Amygdala (tissue), 56 donors: ENCODE measurements around the gene EPB41L4A.

Source experiments
- DNase-seq, 56 donors: peaks; one replicate each; lab custom pipeline; 2025; lab: John Stamatoyannopoulos, UW

The EPB41L4A gene

DNA sequence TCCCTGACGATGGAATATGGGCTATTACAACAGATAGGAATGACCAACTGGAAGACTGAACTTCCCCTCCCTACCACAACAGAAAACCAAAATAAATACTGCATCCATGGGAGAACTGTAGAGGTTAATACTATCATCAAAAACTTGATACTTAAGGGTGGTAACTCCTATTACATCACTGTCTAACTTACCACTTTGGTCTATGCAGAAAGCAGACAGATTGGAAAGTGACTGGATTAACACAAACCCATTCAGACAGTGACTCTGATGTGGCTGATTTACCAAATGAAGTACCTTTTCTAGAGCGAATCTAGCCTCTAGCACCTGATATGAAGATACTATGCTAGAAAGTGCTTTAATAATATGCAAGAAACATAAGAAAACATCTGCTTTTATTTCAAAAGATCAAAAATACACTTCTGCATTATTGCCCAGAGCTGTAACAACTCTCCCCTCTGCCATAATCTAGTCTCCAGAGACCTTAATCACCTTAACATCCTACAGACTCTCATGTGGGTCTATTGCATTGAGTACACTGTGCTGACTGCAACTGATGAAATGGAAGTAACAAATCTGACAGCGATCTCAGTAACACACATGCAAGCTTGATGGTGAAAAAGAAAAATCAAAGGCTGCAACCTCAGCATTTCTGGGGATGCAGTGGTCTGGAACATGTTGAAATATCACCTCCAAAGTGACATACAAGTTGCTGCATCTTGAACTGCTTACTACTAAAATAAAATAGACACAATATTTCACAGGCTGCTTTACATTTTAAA lies 62.7 kb downstream of the EPB41L4A start:
- DNase-seq = no peak

DNA sequence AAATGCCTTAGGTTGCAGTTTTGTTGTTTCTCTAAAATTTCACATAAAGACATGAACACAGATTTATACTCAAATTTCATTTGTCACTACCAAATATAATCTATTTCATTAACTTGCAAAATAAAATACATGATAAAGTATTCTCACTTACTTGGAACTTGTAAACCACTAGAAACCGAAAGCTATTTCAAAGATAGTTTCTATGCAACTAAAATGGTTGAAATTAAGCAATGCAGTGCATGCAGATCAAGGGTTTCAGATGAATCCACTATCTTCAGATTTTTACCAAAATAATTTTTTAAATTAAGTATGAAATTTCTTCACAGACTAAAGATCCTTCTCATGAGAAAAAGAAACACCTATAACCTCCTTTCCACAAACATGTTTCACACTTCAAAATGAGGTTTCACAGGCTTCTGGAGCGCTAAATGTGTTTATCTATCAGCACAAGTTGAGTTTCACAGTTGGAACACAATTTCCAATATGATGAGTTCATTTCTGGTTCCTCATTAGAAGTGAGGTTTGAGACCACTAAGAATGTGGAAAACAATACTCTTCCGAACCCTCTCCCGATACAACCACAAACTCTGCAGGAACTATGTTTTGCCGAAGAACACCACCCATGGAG lies 63.9 kb downstream of the EPB41L4A start:
- no peak for DNase-seq

DNA sequence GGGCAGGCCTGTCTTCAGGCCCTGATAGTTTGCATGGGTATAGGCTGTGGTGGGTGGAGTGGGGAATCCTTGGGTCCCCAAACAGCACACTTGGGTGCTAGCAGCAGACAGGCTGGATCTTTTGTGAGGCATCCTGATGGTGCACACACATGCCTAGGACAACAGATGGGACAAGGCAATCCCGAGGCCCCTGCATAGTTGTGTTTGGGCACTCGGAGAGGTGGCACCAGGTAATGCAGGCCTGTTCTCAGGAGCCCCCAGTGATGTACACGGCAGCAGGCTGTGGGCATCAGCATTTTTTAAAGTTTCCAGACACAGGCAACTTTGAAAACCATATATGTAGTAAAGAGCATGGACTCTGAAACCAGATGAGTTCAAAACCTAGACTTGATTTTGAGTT lies 65.4 kb downstream of the EPB41L4A start:
- DNase-seq = no peak

DNA sequence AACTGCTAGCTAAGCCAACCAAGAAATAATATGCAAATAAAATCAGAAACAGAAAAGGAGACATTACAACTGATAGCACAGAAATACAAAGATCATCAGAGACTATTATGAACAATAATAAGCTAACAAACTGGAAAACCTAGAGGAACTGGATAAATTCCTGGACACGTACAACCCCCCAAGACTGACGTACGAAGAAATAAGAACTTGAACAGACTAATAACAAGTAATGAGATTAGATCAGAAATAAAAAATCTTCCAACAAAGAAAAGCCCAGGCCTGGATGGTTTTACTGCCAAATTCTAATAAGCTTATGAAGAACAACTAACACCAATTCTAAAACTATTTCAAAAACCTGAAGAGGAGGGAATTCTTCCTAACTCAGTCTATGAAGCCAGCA lies 67.9 kb downstream of the EPB41L4A start:
- no peak for DNase-seq

DNA sequence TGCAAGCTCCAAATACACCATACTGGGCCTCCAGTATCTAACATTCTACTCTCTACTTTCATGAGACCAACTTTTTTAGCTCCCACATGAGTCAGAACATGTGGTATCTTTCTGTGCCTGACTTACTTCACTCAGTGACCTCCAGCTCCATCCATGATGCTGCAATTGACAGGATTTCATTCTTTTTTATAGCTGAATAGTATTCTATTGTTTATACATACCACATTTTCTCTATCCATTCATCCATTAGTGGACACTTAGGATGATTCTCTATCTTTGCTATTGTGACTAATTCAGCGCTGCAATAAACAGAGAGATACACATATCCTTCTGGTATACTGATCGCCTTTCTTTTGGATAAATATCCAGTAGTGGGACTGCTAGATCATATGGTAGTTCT lies 68.5 kb downstream of the EPB41L4A start:
- DNase-seq = no peak

DNA sequence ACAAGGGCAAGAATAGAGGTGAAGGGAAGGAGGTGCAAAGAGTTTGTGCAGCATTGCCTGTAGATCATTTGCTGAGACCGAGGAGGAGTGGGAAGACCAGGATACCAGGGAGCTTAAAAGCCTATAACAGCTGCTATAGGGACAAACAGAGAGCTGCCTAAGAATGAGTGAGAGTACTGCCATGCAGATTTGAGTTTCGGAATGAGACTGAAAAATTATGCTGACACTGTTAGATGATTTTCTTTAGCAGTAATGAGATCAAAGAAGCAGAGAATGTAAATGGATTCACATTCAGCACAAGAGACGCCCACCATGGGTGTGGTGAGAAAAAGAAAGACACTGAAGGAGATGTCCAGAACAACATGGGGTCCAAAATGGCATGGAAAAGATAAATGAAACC lies 69.7 kb downstream of the EPB41L4A start:
- DNase-seq = no peak

DNA sequence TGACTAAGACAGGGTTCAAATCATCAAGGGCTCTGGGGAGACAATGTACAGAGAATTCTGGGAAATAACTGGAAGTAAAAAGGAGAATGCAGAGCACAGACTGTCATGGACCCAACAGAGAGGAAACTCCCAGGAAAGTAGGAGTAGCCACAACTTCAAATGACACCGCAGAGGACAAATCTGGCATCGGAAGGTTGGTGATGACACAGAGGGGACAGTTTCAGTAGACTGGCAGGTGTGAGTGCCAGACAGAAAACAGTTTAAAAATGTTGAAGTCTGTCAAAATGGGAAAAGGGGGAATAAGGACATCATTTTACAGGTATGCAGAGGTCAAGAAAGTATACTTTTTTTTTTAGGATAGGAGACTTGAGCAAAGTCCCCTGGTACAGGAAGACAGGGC lies 70.2 kb downstream of the EPB41L4A start:
- no peak for DNase-seq

DNA sequence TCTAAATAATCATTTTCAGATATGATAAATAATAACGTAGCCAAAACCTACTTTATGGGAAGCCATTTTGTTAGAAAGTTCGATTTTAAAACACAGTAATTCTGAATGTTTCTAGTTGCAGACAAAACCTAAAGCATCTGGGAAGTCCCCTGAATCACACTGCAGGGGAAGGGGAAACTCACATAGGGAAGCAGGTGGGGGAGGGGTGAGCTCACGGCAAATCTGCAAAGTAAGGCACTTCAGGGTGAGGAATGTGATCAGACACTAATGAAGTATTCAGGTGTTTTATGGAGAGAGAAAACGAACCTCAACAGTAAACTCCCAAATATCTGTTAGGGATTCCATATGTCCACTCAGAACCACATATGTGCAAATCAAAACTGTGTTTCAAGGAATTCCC lies 70.7 kb downstream of the EPB41L4A start:
- DNase-seq = no peak

DNA sequence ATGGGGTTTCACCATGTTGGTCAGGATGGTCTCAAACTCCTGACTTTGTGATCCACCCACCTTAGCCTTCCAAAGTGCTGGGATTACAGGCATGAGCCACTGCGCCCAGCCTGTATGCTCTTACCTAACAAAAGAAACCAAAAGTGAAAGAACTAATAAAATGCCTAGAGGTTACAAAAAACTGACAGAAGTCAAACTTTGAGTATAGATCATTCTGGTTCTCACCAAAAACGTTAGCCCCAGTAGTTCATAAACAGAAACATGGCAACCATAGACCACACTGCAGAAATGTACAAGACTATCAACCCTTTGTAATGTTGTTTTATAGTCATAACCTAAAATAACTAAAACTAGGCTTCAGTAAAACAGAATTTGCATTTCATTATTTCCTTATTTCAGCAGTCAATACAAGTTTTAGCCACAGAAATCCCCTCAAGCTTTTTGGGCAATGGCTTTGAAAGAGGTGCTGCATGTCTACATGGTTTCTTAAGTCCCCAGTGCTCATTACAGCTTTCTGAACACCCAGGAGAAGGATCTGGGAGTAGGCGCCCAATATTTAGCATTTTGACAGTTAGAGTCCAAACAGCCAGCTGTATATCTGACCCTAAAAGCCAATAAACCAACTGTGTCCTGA lies 72.5 kb downstream of the EPB41L4A start:
- no peak for DNase-seq

DNA sequence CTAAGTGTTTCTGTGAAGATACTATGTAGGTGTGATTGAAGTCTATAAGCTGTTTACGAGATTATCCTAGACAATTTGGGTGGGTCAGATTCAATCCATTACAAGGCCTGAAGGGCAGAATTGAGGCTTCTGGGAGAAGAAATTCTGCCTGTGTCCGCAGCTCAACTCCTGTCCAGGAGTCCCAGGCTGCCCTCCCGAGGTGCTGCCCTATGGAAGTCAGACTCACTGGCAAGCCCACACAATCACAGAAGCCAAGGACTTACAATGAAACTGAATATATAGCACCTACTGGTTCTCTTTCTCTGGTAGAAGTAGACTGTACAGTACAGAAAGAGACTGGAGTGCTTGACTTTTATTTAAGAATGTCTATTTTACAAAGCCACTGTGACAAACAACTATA lies 74.5 kb downstream of the EPB41L4A start:
- no peak for DNase-seq

DNA sequence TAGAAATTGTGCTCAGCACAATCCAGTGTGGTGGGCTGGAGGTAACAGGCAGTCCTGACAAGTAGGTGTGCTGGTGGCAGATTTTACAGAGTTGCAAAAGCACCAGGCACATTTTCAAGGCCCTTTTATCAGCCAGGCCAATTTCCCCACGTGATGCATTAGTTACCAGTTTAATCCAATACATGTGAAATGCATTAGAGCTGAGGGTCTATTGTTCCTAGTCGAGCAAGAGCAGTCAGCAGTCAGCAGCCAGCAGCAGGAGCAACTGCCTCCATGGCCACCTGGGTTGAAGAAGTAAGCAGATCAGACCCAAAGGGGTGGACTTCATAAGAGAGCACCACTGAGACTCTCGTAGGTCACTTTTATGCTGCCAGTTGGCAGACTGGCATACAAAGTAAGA lies 76.7 kb downstream of the EPB41L4A start:
- no peak for DNase-seq

DNA sequence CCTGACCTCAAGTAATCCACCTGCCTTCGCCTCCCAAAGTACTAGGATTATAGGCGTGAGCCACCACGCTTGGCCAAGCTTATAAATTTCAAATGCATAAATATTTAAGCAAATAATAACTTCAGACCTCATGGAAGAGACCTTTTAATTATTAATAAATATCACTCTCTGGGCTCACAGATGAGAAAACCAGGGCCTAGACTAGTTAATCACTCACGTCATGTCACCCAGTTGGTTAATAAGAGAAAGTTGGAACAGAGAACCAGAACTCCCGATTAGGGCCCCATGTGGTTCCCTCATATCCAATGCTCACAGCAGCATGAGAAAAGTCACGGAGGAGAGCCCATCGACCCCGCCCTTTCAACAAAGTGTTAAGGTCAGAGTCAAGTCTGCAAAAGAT lies 79.3 kb downstream of the EPB41L4A start:
- DNase-seq = no peak

DNA sequence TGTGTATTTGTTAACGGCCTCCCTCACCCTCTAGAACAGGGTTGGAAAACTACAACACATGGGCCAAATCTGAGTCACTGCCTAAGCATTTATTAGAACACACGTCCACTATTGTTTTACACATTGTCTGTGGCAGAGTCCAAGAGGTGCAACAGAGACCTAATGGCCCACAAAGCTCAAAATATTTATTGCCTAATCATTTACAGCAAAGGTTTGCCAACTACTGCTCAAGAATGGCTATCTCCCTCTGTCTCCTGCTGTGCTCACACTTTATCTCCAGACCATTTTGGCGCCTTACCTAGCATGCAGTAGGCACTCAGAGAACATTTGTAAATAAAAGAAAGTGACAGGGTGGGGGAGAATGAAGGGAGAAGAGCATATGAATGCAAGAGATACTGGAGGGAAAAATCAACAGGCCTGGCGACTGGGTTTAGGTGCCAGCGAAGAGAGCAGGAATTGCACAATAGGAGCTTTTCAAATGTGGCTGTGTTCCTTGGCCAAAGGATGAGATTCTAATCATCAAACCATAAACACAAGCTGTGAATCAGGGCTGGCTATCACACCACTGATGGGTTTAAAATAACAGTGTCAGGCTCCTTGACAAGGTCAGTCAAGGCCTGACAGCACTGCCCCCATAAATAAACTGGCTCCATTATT lies 80.3 kb downstream of the EPB41L4A start:
- DNase-seq = peak in 1 of 56 donors; percentile 3

DNA sequence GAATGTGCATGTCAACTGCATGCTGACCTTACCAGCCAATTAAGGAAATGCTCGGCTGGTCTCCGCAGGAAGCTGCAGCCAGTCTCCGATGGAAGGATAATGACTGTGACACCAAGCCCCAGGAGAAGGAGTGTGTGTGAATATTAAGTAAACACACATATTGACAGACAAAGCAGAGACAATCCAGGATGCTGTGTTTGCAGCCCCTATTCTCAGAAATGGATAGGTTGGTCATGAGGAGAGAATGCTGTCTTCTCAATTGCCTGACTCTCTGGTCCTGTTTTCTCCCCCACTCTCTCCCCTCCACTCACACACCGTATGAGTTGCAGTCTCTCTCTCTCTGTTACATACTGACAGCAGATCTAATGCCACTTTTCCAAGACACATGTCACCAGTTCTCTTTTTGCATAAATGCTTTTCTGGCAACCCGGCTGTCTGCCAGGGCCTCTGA lies 85.7 kb downstream of the EPB41L4A start:
- DNase-seq = no peak

DNA sequence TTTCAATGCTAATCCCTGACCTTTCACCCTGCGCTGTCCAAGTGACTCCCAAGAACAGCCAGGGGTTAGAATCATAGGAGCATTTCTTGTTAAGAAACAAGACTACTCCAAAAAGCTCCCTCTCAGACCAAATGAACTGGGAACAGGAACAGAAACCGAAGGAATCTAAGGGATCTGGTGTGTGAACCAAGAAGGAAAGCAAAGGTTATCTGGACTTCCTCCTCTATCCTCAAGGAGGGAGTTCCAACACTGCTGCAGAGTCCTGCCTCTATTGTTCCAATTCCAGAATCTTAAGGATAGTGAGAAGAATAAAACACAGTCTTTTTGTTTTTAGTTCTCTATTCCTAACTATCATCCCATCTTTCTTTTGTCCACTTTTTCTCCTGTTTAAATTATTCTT lies 87.2 kb downstream of the EPB41L4A start:
- no peak for DNase-seq

DNA sequence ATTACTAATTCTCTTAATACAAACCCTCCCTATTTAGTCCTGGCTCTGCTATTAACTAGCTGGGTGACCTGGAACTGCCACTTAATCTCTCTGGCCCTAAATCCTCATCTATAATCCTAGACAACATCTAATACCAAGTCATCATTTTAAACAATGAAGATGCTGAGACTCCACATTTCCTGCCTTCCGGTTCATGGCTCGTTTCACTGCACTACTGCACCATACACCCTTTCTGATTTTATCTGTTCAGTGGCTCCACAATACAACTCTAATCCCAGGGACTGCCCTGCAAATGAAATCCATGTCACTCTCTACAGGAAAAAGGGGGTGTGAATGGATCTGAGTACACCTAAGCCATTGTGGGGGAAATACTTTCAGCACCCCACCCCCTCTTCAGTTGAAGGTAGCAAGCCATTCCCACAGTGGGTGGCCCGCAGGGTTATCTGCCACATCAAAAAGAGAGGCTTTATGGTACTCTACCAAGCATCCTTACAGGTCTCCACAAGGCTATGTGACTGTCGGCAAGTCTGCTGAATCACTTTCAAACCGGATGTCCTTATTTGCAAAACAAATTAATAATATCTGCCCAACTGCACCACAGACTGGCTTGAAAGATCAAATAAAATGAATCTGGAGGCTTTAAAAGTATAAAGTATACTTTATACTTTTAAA lies 89.5 kb downstream of the EPB41L4A start:
- no peak for DNase-seq

DNA sequence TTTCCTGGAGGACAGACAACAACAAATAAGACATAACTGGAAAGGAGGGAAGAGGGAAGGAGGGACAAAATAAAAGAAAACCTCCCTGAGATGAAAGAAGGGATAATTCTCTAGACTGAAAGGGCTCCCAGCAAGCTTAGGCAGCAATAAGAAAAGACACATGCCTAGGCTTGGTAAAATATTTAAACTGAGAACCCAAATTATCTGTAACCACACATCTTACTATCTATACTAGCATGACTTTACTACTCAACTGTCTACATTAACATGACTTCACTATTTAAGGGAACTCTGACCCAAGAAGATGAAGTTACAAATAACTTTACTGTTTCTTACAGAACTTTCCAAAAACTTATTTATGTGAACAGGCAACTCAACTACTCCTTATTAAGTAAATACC lies 95.9 kb downstream of the EPB41L4A start:
- no peak for DNase-seq

DNA sequence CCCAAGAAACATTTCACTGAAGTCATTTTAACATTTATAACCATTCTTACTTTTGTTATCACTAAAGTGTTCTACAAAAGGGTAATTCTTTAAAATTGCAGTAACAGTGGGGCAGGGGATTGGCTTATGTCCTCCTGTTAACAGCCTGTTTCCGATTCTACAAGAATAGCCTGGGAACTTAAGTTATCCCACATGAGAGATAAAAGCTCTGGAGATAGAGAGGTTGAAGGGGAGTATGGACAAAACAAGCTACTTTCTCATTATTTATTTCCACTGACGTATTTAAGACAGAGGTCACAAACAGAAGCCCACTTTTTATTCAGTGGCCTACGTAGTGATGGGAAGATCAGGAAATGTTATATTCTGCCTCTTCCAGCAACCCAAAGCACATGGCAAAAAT lies 98.7 kb downstream of the EPB41L4A start:
- DNase-seq = no peak

DNA sequence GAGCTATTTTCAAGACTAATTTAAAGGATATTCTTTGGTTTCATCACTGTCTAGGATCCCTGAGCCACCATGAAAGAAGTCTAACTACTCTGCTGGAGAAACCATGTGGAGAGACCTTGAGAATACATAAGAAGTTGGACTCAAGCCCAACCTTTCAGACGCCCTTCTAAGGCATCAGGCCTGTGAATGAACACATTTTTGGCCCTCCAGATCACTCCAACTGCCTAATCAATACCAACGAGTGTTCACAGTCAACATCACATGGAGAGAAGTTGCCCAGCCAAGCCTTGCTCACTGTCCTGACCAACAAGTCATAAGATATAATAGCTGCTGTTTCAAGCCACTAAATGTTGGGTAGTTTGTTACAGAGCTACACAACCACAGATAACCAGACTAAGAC lies 100.7 kb downstream of the EPB41L4A start:
- DNase-seq = no peak

DNA sequence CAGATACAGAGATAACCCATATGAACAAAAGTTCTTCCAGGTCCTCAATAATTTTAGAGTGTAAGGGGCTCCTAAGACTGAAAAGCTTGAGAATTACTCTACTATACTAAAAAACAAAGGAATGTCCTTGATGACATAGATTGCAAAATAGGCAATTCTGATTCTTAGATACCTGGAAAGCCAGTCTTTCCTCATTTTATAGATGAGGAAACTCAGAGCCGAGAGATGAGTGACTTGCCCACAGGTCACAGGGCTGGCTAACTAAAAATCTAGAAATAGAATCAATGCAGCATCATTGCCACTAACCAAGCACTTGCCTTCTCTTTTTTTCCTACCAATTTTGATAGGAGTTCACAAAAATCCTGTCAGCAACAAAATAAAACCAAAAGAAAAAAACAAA lies 101.2 kb downstream of the EPB41L4A start:
- DNase-seq = no peak

DNA sequence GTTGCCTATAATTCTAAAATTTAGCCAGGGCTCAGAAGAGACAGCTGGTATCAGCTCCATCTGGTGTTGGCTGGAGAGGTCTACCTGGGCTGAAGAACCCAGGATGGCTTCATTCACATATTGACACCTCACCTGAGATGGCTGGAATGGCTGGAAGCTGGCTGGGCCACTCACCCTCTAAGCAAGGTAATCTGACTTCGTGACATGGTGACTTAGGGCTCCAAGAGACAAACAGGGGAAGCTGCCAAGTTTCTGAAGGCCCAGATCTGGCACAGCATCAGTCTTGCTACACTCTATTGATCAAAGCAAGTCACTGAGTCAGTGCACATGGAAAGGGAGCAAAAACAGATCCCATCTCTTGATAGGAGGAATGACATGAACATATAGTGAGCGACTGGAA lies 102.3 kb downstream of the EPB41L4A start:
- no peak for DNase-seq
